NCI-H1694 (cell line): ENCODE measurements around the gene ADSL.

Source experiments
- DNase-seq: peaks from one replicate; lab custom pipeline; 2025; lab: John Stamatoyannopoulos, UW

ADSL gene

DNA sequence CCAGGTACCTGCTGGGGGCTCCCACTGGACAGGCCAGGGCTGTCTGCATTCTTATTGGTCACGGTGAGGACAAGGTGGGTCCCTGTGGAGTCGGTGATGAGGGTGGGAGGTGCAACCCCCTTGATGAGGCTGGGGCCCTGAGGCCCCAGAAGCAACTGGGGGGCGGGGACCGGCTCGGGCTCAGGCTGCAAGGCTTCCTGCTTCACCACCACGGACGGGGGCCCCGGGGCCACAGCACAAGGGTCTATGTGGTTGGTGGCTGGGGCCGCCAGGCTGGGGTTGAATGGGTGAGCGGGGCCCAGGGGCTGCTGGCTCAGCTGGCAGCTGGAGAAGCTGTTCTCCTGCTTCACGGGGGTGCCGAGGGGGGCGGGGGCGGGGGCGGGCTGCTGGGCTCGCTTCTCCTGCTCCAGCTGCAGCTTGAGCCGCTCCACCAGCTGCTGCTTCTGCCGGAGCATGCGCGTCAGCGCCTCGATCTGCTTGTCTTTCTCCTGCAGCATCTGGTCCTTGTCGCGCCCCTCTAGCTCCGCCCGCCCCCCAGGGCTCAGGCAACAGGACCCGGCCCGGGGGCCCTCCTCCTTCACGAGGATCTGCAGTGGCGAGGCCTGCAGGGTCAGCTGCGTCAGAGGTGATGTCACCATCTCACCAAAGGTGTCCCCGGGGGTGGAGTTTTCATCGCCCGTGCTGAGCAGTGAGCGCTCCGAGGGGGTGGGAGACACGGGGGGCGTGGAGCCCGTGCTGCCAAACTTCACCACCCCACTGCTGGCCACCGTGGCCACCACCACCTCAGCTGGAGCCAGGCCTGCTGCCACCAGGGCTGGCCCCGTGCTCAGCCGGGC is 72.3 kb downstream of the ADSL start:
- DNase-seq = peak; percentile 91

DNA sequence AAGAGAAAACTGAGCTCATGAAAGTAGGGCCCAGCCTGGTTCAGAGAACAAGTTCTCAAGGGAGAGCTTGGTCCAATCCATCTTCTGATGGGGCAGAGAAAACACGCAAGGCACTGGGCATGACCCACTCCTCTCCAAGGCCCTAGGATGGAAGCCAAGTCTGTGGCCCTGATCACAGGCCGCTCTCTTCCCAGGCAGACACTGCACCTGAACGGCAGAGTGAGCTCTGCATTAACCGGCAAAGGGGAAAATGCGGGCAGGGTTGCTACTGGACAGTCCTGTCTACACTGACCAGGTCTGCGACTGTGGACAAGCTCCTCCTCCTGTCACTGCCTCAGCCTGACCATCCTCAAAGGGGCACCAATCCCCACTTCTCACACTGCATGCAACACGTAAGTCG is 73.4 kb downstream of the ADSL start:
- DNase-seq = no peak

DNA sequence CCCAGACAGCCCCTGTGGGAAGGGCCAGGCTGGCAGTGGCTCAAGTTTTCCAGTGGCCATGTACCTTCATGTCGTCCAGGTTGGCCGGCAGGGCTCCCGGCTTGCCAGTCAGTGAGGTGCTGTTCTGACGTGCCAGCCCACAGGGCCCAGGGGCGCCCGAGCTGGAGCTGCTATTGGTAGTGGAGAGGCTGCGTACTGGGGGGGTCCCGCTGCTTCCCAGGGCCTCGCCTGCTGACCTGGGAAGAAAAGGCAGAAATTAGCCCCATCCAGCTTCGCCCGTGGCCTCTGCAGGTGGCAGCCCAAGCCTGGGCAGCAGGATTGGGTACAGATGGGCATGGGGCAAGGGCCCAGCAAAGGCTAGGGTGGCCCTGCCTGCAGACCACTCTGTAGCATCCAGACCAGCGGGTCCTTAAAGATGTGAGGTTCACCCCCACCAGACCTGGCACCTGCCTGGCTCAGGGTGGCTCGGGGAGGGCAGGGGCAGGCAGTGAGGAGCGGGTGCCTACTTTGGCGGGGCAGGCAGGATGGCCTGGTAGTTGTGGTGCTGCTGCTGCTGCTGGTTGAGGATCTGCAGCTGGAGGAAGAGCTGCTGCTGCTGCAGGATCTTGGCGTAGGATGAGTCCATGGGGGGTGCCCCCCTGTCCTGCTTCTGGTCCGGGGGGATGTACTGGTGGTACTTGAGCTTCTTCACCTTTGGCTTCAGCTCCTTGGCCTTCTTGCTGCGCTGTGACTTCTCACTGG is 74.2 kb downstream of the ADSL start:
- no peak for DNase-seq

DNA sequence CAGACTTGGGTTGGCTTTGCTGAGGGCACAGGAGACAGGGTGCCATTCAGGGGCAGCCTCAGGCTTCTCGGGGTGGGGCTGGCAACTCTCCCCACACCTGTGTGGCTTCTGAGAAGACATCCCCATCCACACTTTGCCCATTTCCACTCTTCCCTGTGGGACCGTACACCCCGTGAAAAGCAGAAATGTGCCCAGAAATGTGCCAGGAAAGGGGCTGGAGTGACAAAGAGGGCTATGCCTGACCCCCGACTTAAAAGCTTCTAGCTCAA is 74.7 kb downstream of the ADSL start:
- DNase-seq = no peak

DNA sequence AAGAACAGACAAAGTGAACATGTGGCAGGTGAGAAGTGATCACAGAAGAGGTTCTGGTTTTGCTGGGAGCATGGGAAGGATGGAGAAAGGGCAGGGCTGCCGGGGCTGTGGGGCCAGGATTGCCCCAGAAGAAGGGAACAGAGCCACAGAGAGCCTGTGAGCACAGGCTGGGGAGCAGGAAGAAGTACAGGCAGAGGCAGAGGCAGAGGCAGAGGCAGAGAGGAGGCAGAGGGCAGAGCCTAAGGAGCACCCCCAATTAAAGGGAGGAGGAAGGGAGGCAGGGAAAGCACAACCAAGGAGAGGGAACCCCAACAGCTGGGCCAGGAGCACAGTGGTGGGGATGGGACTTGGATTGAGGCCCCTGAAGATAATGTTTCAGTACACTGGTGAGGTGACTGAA is 75.6 kb downstream of the ADSL start:
- DNase-seq = no peak

DNA sequence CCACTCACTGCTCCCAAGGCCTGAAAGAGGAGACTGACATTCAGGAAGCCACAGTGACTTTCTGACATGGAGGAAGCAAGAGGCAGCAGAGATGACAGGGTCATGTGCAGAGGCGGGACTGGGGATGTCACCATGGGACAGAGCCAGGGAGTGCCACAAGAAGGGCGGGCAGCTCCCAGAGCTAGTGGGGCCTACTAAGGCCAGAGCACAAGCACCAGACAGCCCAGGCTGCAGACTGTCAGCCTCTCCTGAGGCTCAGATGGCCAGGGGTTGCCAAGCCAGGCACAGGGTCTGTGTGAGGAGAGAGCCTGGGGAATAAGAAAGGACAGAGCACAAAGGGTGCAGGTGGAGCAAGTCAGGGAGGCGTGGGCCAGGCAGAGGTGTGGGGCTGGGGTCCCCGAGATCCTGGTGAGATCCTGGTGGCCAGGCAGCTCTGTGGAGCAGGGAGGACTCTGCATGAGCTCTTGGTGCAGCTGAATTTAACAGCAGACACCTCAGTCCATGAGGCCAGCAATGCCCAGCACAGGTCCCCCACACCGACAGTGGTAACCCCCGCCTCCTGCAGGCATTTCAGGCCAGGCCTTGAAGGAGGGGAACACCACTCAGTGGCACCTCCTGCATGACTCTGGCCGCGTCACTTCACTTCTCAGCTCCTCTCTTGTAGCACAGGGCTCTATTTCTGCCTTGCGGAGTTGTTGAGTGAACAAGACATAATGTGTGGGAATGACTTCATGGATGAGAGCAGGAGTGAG is 76.4 kb downstream of the ADSL start:
- no peak for DNase-seq

DNA sequence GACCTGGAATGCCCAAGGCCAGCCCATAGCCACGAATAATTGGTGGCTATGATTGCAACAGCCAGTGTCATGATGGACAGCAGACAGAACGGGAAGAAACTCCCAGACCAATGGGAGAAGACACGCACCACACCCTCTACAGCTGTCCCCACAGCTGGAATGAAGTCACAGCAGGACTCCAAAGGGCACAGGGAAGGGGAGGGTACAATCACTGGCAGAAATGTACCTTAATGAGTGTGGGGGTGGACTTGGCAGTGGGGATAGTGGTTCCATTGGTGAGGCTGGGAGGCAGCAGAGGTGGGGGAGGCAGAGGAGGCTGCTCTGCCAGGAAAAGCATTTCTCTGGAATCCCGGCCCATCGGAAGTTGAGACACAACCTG is 77.0 kb downstream of the ADSL start:
- DNase-seq = no peak

DNA sequence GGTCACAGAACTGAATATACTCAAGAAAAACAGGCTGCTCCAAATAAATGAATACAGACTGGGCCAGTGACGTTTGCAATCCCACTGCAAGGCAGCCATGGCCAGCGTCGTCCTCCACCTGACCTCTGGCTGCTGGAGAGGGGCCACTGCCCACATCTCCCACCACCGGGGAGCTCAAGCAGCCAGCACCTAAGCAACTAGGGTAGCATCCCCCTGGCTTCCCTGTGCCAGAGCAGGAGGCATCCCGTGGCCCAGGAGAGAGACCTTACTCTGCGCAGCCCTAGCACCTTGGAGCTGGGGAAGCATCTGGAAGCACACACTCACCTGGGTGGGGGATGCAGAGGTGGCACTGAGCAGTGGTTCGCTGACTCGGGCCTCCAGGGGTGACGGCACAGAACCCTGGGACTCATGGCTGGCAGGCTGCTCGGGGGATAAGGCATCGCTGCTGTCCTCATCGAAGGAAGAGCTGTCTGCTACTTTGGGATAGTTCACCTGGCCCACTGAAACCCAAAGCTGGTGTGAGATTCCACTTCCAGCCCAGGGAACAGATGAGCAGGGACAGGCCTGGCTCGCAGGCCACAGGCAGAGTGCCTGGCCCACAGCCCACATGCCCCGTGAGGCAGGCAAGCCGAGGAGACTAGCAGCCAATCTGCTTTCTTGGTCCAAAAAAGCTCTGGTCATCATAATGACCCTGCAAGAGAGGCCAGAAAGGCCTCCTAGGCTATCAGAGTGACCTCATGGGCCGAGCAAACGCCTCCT is 77.8 kb downstream of the ADSL start:
- no peak for DNase-seq

DNA sequence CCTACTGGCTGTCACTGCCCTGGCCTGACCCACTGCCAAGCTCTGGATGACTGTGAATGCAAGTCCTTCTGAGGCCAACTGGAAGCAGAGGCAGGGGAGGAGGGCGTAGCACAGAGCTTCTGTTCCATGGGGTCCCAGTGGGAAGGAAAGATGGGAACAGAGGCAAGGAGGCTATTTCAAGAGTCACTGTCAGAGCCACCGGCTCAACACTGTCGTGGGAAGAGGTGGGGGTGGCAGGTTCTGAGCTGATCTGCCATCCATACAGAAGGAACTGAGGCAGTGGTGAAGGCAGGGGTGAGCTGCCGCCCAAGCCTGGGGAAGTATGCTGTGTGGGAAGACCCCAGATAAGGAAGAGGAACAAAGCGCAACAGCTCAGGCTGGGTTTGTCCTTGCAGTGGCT is 78.8 kb downstream of the ADSL start:
- DNase-seq = no peak

DNA sequence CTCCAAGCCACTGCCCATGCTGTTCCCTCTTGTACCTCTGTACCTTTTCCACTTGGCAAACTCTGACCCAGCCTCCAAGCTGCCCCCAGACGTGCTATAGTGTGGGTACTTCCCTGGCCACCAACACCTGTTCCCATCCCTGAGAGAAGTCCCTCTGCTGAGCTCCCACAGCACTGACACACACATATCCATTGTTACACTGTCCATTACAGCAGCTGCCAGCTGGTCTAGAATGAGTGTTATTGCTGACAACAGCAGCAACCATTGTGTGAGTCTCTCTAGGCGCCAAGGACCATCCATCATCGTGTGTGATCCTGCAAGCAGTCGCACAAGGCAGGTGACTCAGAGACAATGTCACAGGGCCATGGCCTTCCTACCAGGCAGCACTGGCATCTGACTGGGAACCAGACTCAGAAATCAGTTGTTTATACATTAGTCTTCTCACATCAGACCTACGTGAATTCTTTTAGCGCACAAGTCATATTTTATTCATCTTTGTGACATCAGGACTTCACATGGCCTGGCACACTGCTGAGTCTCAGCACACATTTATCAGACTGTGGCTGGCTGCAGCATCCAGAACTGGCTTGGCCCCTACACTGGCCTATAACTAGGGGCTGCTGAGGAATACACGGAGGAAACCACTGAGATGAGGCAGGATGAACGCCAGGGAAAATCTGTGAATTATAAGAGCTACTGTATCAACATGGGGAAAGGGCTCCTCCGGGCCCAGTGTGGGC is 80.5 kb downstream of the ADSL start:
- no peak for DNase-seq

DNA sequence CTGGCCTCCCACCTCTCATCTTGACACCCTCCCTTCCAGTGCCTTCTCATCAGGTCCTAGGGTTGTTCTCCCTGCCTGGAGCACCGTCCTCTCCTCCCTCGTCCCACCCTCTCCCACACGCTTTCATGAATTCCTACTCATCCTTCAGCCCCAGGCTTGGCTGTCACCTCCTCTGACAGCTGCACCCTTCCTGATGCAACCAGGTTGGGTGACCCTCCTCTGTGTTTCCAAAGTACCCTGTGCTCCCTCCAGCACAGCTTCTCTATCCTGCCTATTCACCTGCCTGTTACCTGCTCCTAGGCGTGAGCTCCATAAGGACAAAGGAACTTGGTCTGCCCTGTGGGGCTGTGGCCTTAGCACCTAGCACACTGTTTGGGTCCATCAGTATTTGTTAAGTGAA is 82.5 kb downstream of the ADSL start:
- DNase-seq = no peak

DNA sequence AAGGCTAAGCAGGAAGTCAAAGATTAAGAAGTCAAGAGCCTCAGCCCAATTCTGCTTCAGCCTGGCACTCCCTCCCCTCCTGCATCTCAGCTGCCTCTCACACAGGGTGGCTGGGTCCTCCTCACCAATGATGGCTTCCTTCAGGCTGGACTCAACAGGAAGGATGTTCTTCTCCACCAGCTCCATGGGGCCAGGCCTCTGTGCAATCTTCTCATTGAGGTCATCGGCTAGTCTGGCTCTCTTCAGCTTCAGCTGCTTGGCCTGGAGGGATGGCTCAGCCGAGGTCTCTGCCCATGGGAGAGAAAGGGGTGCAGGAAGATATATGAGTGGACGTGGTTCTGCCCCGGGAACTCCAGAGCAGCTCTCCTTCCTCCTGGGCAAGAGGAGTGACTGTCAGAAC is 83.2 kb downstream of the ADSL start:
- DNase-seq = no peak

DNA sequence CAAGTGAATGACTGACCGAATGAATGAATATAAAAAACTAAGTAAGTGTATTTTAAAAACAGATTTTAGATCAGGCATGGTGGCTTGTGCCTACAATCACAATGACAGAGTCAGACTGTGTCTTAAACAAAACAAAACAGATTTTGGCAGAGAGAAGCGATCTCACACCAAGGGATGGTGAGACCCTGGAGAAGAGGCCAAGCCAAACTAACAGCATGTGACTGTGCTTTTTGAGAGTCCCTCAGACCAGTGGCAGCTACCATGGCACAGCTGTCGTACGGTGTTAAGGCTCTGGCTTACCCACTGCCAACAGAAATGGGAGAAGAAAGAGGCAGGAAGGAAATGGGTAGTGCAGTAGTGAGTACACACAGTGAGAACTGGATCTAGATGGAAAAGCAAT is 84.7 kb downstream of the ADSL start:
- DNase-seq = no peak

DNA sequence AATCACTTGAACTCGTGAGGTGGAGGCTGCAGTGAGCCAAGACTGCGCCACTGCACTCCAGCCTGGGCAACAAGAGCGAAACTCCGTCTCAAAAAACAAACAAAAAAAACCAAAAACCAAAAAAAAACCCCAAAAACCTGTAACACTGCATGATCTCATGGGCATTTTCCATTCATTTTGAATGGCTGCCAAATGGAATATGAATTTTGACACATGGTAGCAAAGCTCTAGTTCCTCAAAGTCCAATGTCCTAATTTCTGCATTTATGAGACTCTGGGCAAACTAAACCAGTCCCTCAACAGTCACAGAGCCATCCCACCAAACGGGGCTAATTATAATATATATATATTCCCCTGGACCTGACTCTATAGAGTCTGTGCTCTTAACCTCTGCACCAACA is 85.9 kb downstream of the ADSL start:
- DNase-seq = no peak

DNA sequence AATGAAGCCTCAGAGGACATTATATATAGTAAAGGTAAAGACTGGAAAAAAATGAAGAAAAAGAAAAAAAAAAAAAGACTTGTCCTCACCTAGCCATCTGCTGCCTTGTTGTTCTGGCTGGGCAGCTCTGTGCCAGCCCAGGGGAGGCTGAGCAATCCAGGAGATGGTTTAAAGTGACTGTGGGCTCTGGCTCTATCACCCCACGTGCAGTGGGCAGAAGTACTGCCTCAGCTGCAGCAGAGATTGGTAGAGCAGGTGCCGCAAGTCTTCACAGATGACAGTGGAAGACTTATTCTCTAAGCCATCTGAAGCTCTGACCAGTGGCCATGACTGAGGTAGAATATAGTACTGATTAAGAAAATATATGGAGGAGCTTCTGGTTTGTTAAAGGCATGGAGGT is 86.3 kb downstream of the ADSL start:
- no peak for DNase-seq

DNA sequence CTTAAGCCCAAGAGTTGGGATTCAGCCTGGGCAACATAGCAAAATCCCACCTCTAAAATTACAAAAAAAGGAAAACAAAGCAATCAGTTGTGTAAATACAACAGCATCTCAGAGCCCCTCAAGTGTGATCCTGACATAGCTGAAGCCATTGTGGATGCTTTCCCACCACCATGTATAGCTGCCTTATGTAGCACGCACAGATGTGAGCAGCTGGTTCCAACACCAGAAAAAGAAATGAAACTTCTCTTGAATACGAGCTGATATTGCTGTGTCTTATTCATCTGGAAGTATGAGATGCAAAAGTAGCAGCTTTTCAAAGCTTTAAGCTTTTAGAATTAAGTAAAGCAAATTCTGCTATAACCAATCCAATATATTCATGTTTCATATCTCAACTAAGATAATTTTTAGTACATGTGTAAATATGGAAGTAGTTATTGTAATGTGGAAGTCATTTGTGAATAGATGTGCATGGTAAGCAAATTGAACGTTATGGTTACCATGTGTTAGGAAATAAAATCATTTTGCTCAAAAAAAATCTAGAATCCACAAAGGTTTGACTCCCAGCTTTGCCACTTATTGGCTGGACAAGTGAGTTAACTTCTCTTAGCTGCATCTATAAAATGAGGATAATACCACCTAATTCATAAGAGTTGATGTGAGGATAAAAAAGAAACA is 87.3 kb downstream of the ADSL start:
- no peak for DNase-seq

DNA sequence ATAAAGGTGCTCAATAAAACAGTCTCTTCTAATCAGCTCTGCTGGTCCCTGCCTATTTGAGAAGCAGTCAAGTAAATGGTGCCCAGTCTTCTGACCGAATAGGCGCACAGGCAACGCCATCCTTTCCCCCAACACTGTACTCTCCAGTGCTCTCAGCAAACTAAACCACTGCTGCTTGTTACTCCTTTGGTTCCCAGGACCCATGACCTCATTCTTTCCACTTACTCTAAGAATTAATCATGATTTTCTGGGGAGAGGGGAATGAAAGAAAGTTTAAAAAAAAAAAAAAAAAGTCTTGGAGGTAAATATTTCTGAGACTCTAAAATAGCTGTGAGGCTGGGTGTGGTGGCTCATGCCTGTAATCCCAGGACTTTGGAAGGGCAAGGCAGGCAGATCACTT is 87.8 kb downstream of the ADSL start:
- DNase-seq = no peak

DNA sequence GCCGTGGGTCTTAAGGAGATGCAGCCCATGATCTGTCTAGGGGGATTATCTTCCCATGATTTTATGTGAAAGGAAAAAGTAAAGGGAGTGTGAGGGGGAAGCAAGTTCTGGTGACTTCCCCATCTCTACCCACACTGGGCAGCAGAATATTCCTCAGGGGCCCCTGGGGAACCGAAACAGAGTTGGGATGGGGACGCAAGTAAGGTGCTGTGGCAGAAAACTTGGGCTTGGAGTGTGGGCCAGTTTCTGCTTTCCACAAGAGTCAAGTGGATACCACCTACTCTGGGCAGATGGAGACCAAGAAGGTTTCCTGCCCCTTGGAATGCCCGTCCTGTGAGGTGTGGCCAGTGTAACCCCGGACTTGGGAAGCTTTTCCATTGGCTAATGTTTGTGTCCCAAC is 88.4 kb downstream of the ADSL start:
- DNase-seq = no peak

DNA sequence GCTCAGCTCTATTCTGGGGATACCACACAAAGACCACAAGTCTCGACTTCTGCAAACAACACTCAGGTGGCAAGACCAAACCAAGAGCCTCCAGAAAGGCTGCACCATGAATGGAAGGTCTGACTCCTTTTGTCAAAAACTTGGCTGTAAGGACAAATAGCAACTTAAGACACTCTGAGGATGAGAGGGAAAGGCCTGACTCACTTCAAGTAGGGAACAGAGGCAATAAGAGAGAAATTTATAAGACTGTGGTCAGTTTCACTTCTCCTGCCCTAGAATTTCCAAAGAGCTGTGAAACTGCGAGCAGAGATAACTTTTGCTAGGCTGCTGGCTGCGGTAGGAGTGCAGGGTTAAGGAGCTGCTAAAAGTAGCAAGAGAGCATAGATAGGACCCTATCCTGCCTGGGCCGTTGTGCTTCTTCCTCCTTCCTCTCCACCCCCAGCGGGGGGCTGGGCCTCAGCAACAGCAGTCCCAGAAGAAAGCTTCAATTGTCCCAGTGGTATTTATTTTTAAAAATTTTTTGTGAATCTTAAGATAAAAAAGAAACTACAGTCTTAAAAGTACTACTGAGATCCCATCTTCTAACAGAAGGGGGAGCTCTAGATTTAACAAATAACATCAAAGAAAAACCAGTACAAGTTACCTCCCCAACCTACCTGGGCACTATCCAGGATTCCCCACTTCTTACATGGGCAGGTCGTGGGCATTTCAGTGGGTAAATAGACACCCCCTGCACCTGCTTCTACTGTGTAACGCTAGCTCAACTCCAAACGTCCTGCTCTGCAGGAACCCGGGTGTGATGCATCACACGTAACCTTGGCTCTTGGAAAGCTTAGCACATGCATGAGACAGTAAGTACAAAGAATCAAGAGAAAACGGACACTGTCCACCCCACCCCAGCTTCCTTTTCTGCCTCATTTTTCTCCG is 90.5 kb downstream of the ADSL start:
- peak; percentile 28 for DNase-seq
